GM12874 (cell line): ENCODE data around the gene HIGD2B.

Source experiments
- CTCF ChIP-seq: IDR thresholded peaks from 2 replicates; pipeline ENCODE4 v1.5.1; 2011; ENCODE audit warnings: low read depth, mild to moderate bottlenecking, control low read depth, low read length, moderate library complexity; ENCODE audit not compliant: insufficient read depth

Gene HIGD2B

GRCh38 chr15:72685925-72686794 lies at the start of gene HIGD2B, which contains the start of gene BBS4:
TSS of gene HIGD2B (minus strand) at chr15:72686182. CDS start at chr15:72676374, 9,808 bp downstream.
TSS of gene BBS4 (plus strand) at chr15:72686207. CDS start at chr15:72686228, 21 bp downstream.
- no peak for TF ChIP-seq CTCF

- TF ChIP-seq CTCF = no peak
Measured at GRCh38 chr15:72735111-72735510, 49.1 kb upstream of the HIGD2B start.

GRCh38 chr15:72733941-72734738 lies 48.2 kb upstream of the HIGD2B start:
- no peak for TF ChIP-seq CTCF

- TF ChIP-seq CTCF = no peak
Measured at GRCh38 chr15:72732516-72732915, 46.5 kb upstream of the HIGD2B start.

- no peak for TF ChIP-seq CTCF
Measured at GRCh38 chr15:72732086-72732485, 46.1 kb upstream of the HIGD2B start.

GRCh38 chr15:72728821-72729220 lies 42.8 kb upstream of the HIGD2B start:
- no peak for TF ChIP-seq CTCF

GRCh38 chr15:72727154-72727553 lies 41.2 kb upstream of the HIGD2B start:
- no peak for TF ChIP-seq CTCF
